Activated T-helper 2 cell treated with anti-CD3 and anti-CD28 coated beads, Interferon-gamma antibody, Interleukin-2, Interleukin-4, amounts not matched to agents 10 μg/mL and 5 μg/mL and 100 μg/mL, durations not matched to agents 14 hours and 24 hours and 36 hours (primary cell): ENCODE data around the gene GJC2. TPM values are rescaled to one million over a fixed set of nuclear protein-coding genes. Genes with fewer than 3 reads are reported as not detected.

Experiments used
- DNase-seq: peaks from one replicate; pipeline ENCODE4 v3.0.0; 2021; ENCODE audit warnings: low spot score
- H3K27ac Mint-ChIP-seq: one replicate; pipeline ENCODE4 v1.8.0; 2021; ENCODE audit warnings: mixed read lengths
- H3K27me3 Mint-ChIP-seq: one replicate; pipeline ENCODE4 v1.8.0; 2021; ENCODE audit warnings: low read depth, mixed read lengths
- H3K36me3 Mint-ChIP-seq: one replicate; pipeline ENCODE4 v1.8.0; 2021; ENCODE audit warnings: low read depth, mixed read lengths
- H3K4me1 Mint-ChIP-seq: one replicate; pipeline ENCODE4 v1.8.0; 2021; ENCODE audit warnings: low read depth, mixed read lengths
- H3K4me3 Mint-ChIP-seq: one replicate; pipeline ENCODE4 v1.8.0; 2021; ENCODE audit warnings: low read depth, mild to moderate bottlenecking, moderate library complexity, mixed read lengths
- H3K9me3 Mint-ChIP-seq: one replicate; pipeline ENCODE4 v1.8.0; 2021; ENCODE audit warnings: mixed read lengths
- intact Hi-C: fragments of 100-400 bp; cut with micrococcal nuclease; formaldehyde crosslinking; loops from one replicate; pipeline ENCODE4 v1.15.1; 2023
- total RNA-seq: library from RNA; stranded (reverse); gene quantifications from 2 replicates; pipeline ENCODE4 v1.2.3, GENCODE V29; 2022

Gene GJC2
- 0.52 and 0.55 TPM in 2 replicates for total RNA-seq

GRCh38 chr1:228149406-228150119, at the start of gene GJC2:
GJC2 (plus strand) TSS chr1:228149930; CDS start chr1:228157759, 7,829 bp downstream.
- Mint-ChIP-seq H3K9me3 (no peaks in the 10 kb centered on the region), H3K36me3 (peaks cover 3% of the 10 kb centered on the region), H3K4me1 (peaks cover under 1% of the 10 kb centered on the region), H3K27me3 (no peaks in the 10 kb centered on the region), H3K4me3 (no peak within 1 kb of the TSS), H3K27ac (no peak within 1 kb of the TSS)
- intact Hi-C loops = no loop called here
- no peak for DNase-seq

GRCh38 chr1:228100822-228101613, 48.7 kb upstream of the GJC2 start:
- peak overlapping the region; percentile 68 for H3K27ac Mint-ChIP-seq
- intact Hi-C loops = loop anchor here (10.0 kb wide), 2 partner anchors 304 to 366 kb away; partner anchors contain the start of genes JMJD4, SNAP47 and TRIM11
- H3K9me3 Mint-ChIP-seq = no peaks in the 10 kb centered on the region
- H3K27me3 Mint-ChIP-seq = no peaks in the 10 kb centered on the region
- H3K4me1 Mint-ChIP-seq = peaks cover 19% of the 10 kb centered on the region
- DNase-seq = no peak
- H3K4me3 Mint-ChIP-seq = peak overlapping the region; percentile 61
- H3K36me3 Mint-ChIP-seq = peaks cover 54% of the 10 kb centered on the region

GRCh38 chr1:228101614-228101993, 48.1 kb upstream of the GJC2 start:
- Mint-ChIP-seq H3K9me3 (no peaks in the 10 kb centered on the region), H3K4me1 (peaks cover 22% of the 10 kb centered on the region), H3K4me3 (peak overlapping the region; percentile 61), H3K36me3 (peaks cover 52% of the 10 kb centered on the region), H3K27ac (peak overlapping the region; percentile 68), H3K27me3 (no peaks in the 10 kb centered on the region)
- intact Hi-C loops = loop anchor here (10.0 kb wide), 2 partner anchors 303 to 367 kb away; partner anchors contain the start of genes JMJD4, SNAP47 and TRIM11
- DNase-seq = no peak

- H3K27ac Mint-ChIP-seq = peak overlapping the region; percentile 46
- peak; percentile 47 for DNase-seq
- peaks cover 22% of the 10 kb centered on the region for H3K4me1 Mint-ChIP-seq
- H3K4me3 Mint-ChIP-seq = peak overlapping the region; percentile 77
- no peaks in the 10 kb centered on the region for H3K9me3 Mint-ChIP-seq
- H3K36me3 Mint-ChIP-seq = peaks cover 52% of the 10 kb centered on the region
- intact Hi-C loops = loop anchor here (10.0 kb wide), 2 partner anchors 303 to 367 kb away; partner anchors contain the start of genes JMJD4, SNAP47 and TRIM11
- H3K27me3 Mint-ChIP-seq = no peaks in the 10 kb centered on the region
Observed at GRCh38 chr1:228101994-228102790, 47.5 kb upstream of the GJC2 start.

- peak; percentile 95 for DNase-seq
- Mint-ChIP-seq H3K36me3 (peaks cover 44% of the 10 kb centered on the region), H3K9me3 (no peaks in the 10 kb centered on the region), H3K27me3 (no peaks in the 10 kb centered on the region), H3K4me3 (peak within 1 kb of the TSS; percentile 91), H3K27ac (peak within 1 kb of the TSS; percentile 90), H3K4me1 (peaks cover 22% of the 10 kb centered on the region)
- intact Hi-C loops = loop anchor here (1.0 to 10.0 kb wide), 5 partner anchors 21 to 368 kb away; partner anchors contain the start of genes ARF1, GUK1, JMJD4 and SNAP47
Observed at GRCh38 chr1:228102791-228103620, 46.7 kb upstream of the GJC2 start, which contains the start of gene C1orf35. C1orf35 (minus strand) TSS chr1:228103325; CDS start chr1:228103227, 98 bp downstream.

DNA sequence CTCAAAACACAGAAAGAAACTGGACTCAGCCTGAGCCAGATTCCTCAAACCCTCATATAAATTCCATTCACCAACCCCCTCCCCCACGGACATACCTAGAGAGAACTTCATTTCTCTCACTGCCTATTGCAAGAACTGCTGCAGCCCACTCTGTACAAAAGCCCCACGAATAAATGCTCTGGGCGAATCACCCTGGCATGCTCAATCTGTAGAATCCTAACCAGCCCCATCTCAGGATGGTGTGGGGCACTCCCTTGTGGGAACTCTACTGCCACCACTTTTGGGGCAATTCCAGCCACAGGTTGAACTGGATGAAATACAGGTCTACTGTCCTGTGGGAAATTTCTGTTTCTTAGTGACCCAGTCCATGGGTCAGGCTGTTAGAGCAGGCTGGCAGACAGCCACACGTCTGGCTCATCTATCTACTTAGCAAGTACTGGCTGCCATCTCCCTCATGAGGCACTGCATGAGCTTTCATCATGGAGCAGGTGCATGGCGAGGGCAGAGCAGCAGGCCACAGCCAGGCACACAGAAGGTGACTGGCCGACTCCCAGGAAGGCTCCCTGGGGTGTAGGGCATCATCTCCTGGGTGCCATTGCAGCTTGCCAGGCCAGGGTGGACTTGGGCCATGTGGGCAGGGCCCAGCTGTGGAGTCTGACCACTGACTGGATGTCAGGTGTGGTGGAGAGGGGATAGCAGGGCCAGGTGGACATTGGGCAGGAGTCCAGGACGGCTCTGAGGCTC, 45.0 kb upstream of the GJC2 start:
- intact Hi-C loops = loop anchor here (10.0 kb wide), 2 partner anchors 300 to 370 kb away; partner anchors contain the start of genes JMJD4, SNAP47 and TRIM11
- DNase-seq = no peak
- H3K4me1 Mint-ChIP-seq = peaks cover 29% of the 10 kb centered on the region
- H3K27ac Mint-ChIP-seq = peak overlapping the region; percentile 73
- peak overlapping the region; percentile 69 for H3K4me3 Mint-ChIP-seq
- H3K36me3 Mint-ChIP-seq = peaks cover 29% of the 10 kb centered on the region
- no peaks in the 10 kb centered on the region for H3K27me3 Mint-ChIP-seq
- H3K9me3 Mint-ChIP-seq = no peaks in the 10 kb centered on the region

DNA sequence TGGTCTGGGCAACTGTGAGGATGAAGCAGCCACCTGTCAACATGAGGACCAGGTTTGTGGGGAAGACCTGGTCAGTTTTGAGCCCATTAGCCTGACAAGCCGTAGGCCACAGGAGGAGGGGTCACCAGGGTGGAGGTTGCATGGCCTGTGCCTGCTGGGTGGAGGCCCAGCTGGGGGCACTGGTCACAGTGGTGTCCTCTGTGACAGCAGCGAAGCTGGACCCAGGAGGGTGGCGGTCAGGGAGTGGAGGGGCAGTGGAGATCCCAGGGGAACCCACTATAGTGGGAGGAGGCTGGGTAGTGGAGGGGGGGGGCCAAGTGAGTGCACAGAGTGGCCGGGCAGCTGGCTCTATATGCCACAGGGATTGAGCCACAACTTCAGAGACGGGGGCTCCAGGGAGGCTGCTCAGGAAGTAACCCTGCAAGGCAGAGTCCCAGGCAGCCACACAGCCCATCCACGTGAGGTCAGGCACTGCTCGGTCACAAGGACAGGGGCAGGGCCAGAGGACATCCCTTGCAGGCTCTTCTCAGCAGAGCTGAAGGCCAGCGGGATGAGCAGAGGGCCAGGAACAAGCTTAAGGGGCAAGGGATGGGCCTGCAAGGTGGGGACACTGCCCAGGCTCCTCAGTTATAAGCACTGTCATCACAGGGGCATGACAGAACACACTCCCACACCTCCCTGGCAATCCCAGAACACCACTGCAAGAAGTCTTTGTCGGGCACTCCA, 44.3 kb upstream of the GJC2 start:
- no peak for DNase-seq
- intact Hi-C loops = loop anchor here (10.0 kb wide), 2 partner anchors 299 to 371 kb away; partner anchors contain the start of genes JMJD4, SNAP47 and TRIM11
- Mint-ChIP-seq H3K4me1 (peaks cover 35% of the 10 kb centered on the region), H3K9me3 (no peaks in the 10 kb centered on the region), H3K27ac (no peak overlapping the region), H3K36me3 (peaks cover 22% of the 10 kb centered on the region), H3K27me3 (no peaks in the 10 kb centered on the region), H3K4me3 (no peak overlapping the region)

GRCh38 chr1:228105996-228106799, 43.5 kb upstream of the GJC2 start:
- Mint-ChIP-seq H3K27ac (no peak overlapping the region), H3K27me3 (no peaks in the 10 kb centered on the region), H3K9me3 (no peaks in the 10 kb centered on the region), H3K36me3 (peaks cover 16% of the 10 kb centered on the region), H3K4me3 (peak overlapping the region; percentile 54), H3K4me1 (peaks cover 35% of the 10 kb centered on the region)
- intact Hi-C loops = loop anchor here (10.0 kb wide), 2 partner anchors 299 to 371 kb away; partner anchors contain the start of genes JMJD4, SNAP47 and TRIM11
- DNase-seq = no peak

- H3K4me3 Mint-ChIP-seq = no peak overlapping the region
- DNase-seq = no peak
- intact Hi-C loops = loop anchor here (10.0 kb wide), 2 partner anchors 298 to 372 kb away; partner anchors contain the start of genes JMJD4, SNAP47 and TRIM11
- no peak overlapping the region for H3K27ac Mint-ChIP-seq
- H3K27me3 Mint-ChIP-seq = no peaks in the 10 kb centered on the region
- H3K9me3 Mint-ChIP-seq = no peaks in the 10 kb centered on the region
- H3K4me1 Mint-ChIP-seq = peaks cover 30% of the 10 kb centered on the region
- H3K36me3 Mint-ChIP-seq = peaks cover 11% of the 10 kb centered on the region
Observed at GRCh38 chr1:228106800-228107054, 43.0 kb upstream of the GJC2 start.

DNA sequence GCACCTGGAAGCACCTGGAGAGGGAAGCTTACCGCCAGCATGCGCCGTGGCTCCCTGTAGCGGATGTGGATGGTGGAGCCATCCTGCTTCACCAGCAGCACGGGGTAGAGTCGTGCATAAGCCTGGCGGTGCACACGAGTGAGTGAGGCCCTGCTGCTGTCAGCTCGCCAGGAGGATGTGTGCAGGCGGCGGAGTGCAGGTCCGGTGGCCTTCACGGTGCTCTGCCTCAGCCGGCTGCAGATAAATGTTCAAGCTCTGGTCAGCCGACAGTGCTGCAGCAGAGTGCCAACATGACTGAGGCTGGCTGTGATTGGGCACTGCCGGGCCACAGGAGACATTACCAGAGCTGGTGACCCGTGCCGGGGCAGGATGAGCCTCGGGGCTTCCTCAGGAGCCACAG, 42.1 kb upstream of the GJC2 start:
- Mint-ChIP-seq H3K36me3 (peaks cover 11% of the 10 kb centered on the region), H3K9me3 (no peaks in the 10 kb centered on the region), H3K27me3 (no peaks in the 10 kb centered on the region), H3K4me1 (peaks cover 30% of the 10 kb centered on the region), H3K4me3 (peak overlapping the region; percentile 82), H3K27ac (peak overlapping the region; percentile 87)
- intact Hi-C loops = loop anchor here (10.0 kb wide), 2 partner anchors 297 to 373 kb away; partner anchors contain the start of genes JMJD4, SNAP47 and TRIM11
- no peak for DNase-seq
